GM04504 (cell line): ENCODE measurements around the gene LEF1.
"Not testable (repeated sequence)": the region's sequence is repeated elsewhere in the genome, so short reads cannot be mapped to it uniquely, and the experiment has no call there.

Experiments
- DNase-seq: peaks from one replicate; pipeline ENCODE4 v3.0.0-alpha.2; 2012; ENCODE audit warnings: low read depth

LEF1 gene

GRCh38 chr4:108058685-108059440 is 109.9 kb downstream of the LEF1 start:
- DNase-seq, result peak; percentile 72

- DNase-seq, result no peak
Observed at GRCh38 chr4:108056418-108056817, 112.3 kb downstream of the LEF1 start.

DNA sequence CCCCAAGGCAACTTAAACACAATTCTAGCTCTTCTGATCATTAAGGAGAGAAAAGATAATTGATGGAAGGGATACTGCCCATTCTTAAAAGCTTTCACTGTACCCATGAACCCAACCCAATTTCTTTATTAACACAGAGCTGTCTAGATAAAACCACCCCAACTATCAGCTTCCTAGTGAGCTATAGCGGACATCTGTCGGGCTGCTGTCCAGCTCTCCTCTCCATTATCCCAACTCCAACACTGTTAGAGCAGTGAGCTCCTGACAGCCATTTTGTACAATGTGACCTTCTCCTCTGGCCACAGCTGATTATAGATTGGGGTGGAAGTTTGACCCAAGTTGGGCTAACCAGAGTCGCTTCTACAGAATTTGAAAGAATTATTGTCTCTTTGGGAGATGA is 112.9 kb downstream of the LEF1 start:
- DNase-seq, result no peak

GRCh38 chr4:108054025-108054638 is 114.6 kb downstream of the LEF1 start:
- no peak for DNase-seq

DNA sequence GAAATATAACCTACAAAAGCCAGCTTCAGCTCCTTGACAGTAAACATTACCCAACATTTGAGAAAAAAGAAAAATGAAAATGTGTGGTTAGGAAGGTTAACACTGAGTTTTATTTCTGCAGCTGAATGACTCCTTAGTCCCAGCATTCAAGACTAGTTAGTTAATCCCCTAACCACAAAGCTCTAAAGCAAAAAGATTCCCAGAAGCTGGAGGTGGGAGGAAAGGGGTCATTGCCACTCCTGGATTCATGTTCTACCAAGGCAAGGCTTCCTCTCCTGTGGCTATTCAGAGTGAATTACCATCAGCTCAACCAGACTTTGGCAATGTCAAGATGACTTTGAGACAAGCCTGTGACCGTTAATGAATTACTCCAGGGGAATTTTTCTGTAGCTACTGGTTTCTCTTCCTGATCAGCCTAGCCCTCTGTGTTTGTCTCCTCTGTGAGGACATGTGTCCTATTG is 115.5 kb downstream of the LEF1 start:
- no peak for DNase-seq

DNA sequence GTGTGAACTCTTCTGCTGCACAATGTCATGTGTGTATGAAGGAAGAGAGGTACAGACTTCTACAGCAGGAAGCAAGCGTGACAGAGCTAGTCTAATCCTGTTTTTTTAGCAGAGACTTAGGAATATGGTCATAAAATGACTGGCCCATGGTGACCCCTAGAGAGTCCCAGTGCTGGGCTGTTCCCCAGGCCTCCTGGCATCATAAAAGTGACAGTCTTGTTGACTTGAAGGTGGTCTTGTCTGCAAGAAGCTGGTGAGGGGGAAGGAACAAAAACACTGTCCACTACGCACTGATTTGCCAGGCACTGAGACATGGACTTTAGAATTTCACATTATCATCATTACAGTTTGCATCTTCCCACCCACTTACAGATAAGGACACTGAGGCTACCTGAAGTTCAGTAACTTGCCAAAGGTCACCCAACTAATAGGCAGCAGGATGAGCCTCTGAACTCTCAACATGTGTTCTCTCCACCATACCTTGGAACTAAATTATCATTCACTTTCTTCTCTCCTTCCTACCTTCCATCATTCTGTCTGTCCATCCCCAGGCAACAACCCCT is 116.1 kb downstream of the LEF1 start:
- no peak for DNase-seq

DNA sequence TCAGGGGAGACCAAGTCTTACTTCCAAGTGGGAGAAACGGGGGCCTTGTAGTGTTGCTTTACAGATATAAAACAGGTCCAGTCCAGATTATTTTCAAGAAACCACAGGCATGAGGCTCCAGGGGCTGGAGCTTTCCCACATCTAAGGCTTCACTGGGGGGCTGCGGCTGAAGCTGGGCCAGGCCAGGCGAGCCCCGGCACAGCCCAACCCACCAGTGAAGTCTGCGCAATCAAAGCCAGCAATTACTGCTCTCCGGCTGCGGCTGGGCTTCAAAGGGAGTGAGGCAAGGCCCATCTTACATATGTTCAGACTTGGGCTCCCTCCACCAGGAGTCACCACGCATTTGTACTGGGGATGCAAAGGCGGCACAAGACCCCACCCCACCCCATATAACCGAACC is 117.4 kb downstream of the LEF1 start:
- no peak for DNase-seq

GRCh38 chr4:108050166-108051111 is 118.3 kb downstream of the LEF1 start:
- DNase-seq, result not testable (repeated sequence)

- no peak for DNase-seq
Observed at GRCh38 chr4:108049406-108049805, 119.3 kb downstream of the LEF1 start.

DNA sequence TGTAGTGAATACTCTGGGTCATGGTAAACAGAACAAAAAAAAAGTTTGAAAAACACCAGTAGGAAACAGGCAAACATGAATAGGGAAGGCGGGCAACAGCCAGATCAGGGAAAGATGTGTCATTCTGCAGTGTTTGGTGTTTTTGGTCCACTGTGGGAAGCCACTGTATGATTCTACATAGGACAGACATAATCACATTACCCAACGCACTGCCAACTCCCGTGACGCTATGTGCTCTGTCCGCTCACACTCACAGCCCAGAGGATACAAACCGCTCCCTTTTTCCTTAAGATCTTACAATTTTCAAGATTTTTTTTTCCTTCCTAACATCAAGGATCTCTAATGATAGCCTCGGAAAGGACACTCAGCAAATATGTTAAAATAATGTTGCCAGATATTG is 119.7 kb downstream of the LEF1 start:
- no peak for DNase-seq

DNA sequence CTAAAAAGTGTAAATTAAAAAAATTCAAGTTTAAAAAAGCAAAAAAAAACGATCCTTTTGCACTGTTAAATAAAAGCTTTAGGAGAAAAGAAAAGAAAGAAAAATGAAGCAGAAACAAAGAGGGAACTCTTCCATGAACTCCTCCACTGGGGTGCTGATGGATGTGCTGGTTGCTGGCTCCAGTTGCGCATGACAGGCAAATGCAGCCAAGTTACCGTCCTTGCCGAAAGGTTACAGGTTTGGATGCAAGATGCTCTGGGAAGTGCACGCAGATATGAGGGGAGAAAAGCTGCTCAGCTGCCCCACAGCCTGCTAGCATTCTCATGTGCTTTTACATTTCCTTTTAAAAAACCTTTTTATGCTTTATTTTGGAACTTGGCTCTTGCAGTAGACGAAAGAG is 120.6 kb downstream of the LEF1 start:
- DNase-seq, result no peak

DNA sequence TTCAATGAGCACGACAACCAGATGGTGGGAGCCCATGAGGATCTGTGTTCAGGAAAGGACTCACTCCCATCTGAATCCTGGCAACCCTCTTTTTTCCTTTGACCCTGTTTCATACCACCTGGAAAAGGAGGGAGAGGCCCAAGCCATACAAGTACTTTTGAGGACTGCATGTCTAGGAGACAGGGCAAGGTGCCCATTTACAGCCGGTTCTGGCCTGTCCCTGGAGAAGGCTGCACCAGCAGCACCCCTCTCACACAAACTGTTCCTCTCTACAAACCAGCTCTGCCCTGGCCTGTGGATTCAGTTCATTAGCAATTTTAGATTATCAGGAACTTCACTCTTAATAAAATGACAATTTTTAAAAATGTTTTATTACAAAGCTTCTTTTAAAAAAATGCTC is 121.5 kb downstream of the LEF1 start:
- no peak for DNase-seq

GRCh38 chr4:108045687-108046024 is 123.1 kb downstream of the LEF1 start:
- DNase-seq, result peak; percentile 19

DNA sequence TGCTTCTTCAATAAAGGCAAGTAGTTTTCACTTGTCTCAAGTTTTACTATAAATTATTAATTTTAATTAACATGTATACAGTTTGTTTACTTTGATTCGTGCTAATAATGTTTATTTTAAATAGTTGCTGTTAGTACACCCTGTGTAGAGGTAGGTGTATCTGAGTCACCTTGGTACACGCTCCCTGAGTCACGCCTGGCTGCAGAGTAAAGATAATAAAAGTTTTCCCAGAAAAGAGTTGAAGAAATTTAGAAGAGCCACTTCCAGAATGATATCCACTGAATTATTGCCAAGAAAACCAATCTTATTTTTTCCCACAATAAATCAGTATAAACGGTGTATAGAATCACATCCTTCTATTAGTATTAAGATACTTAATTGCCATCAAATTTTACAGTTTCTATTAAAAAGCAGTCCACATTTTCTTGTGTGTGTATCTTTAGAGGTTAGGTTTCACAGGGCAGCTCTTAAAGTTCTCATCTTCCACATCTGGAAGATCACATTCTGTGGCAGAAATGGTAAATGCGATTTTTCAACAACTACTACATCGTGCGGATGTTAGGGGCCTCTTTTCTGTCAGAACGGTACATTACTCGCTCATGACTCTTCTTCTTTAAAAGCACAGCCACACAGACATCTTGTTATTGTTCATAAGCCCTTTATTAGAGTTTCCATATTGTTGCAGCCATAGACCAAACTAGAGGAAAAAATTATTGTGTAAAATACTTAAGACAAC is 123.6 kb downstream of the LEF1 start:
- no peak for DNase-seq

DNA sequence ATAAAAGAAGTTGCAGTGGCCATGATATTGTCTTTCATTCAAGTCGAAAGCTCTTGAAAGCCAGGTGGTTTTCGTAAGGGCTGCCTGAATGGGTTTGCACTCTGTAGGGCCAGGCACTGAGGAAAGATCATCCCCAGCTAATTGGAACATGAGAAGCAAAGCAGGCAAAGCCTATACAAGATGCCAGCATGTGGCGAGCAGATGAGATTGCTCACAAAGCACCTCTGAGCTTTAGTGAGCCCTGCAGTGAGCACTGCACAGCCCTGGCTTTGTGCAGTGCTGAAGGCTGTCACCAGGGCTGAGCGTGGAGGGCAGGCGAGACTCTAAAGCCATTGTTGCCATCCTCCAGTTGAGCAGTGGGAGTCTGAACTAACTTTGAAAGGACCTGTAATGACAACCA is 125.2 kb downstream of the LEF1 start:
- no peak for DNase-seq

DNA sequence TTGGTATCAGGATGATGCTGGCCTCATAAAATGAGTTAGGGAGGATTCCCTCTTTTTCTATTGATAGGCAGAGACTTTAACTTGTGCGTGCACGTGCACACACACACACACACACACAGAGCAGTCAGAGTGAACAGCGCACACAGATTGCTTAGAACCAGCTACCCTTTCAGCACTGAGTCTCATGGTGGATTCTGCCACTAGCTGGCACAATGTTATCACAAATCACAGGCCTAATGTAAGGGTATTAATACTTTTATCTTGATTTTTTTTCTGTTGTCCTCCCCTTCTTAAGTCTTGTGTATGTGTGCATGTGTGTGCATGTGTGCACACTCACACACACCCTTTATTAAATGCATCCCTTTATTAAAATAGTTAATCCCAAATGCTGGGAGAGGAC is 125.8 kb downstream of the LEF1 start:
- DNase-seq, result no peak

DNA sequence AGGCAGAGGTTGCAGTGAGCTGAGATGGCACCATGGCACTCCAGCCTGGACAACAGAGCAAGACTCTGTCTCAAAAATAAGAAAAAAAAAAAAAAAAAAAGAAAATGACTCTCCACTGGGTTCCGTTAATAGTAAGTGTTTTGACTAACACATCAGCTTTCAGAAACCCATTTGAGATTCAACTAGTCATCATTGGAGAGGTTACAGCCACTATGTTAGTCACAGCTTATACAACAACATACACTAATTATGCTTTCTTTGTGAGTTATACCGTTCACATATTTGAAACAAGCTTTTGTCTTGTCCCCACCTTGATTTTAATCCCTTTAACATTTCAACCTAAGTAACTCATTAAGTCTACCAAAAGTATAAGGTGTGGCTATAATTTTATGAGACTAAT is 130.8 kb downstream of the LEF1 start:
- no peak for DNase-seq

GRCh38 chr4:108036213-108036612 is 132.5 kb downstream of the LEF1 start:
- no peak for DNase-seq

DNA sequence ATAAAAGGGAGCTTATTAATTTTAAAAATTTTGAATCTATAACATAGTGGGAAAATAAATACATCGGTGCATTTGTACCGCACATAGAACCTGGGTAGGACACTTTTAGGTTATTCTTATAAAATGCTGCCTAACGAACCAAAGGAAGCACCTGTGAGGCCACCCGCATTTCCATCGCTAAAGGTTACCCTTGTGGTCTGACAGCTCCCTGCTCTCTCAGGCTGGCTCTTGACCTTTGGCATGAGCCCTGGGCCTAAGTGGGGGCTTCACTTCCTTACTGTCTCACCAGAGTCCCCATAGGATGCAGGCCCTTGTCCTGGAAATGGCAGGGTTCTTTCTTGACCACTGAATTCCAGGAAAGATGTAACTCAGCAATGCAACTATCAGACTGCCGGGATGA is 133.0 kb downstream of the LEF1 start:
- DNase-seq, result no peak

DNA sequence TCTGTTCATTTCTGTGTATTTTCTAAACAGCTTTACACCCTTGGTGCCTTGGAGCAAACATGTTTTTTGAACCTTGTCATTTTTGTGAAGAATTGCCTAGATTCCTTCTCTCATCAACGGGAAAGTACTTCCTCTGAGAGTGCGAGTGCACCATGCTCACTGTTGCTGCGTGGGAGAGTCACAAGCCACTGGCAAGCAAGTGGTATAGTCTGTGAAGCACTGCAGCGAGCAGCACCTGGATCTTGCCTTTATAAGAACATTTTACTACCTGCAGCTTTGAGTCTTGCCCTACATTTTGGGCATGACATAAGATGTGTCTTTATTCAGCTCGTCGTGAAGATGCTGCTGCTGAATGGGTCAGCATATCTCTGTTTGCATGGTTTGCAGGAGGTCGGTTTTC is 134.2 kb downstream of the LEF1 start:
- DNase-seq, result no peak

DNA sequence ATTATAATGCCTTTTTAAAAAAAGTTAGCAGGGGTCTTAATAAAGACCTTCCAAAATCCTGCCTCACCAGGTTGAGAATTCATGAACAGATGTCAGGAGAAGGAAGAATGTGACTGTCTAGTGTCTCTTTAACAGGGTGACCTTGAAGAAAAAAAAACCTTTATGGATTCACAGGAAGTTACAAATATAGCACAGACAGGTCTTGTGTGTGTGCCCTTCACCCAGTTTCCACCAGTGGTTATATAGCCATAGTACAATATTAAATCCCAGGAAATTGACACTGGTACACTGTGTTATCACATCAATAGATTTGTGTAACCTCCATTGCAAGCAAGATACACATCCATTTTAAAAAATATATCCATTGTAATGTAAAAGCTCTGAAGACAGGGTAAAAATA is 135.4 kb downstream of the LEF1 start:
- no peak for DNase-seq
